Measurements from ENCODE around the gene BRIP1. TPM values are rescaled to one million over a fixed set of nuclear protein-coding genes. Genes with fewer than 3 reads are reported as not detected.
"Not testable (repeated sequence)": the region's sequence is repeated elsewhere in the genome, so short reads cannot be mapped to it uniquely, and the experiment has no call there.

Gene BRIP1
- total RNA-seq, 1 donor from 2014 or later = 18.1 TPM

- intact Hi-C loops (cut with micrococcal nuclease) = no loop called here
Measured at GRCh38 chr17:61832463-61832862, 30.9 kb downstream of the BRIP1 start.

- intact Hi-C loops (cut with micrococcal nuclease) = no loop called here
Measured at GRCh38 chr17:61831099-61831498, 32.2 kb downstream of the BRIP1 start.

GRCh38 chr17:61828694-61829093 lies 34.6 kb downstream of the BRIP1 start:
- intact Hi-C loops (cut with micrococcal nuclease) = no loop called here

- intact Hi-C loops (cut with micrococcal nuclease) = no loop called here
Measured at GRCh38 chr17:61827649-61828395, 35.5 kb downstream of the BRIP1 start.

GRCh38 chr17:61826866-61827265 lies 36.5 kb downstream of the BRIP1 start:
- intact Hi-C loops (cut with micrococcal nuclease) = not testable (repeated sequence)

- intact Hi-C loops (cut with micrococcal nuclease) = not testable (repeated sequence)
Measured at GRCh38 chr17:61826198-61826597, 37.1 kb downstream of the BRIP1 start.

- intact Hi-C loops (cut with micrococcal nuclease) = no loop called here
Measured at GRCh38 chr17:61825448-61826137, 37.7 kb downstream of the BRIP1 start.

- intact Hi-C loops (cut with micrococcal nuclease) = no loop called here
Measured at GRCh38 chr17:61822326-61823285, 40.7 kb downstream of the BRIP1 start.

- intact Hi-C loops (cut with micrococcal nuclease) = no loop called here
Measured at GRCh38 chr17:61821655-61822054, 41.7 kb downstream of the BRIP1 start.

GRCh38 chr17:61819265-61819664 lies 44.1 kb downstream of the BRIP1 start:
- intact Hi-C loops (cut with micrococcal nuclease) = not testable (repeated sequence)

GRCh38 chr17:61818225-61818624 lies 45.1 kb downstream of the BRIP1 start:
- intact Hi-C loops (cut with micrococcal nuclease) = no loop called here

GRCh38 chr17:61817452-61817851 lies 45.9 kb downstream of the BRIP1 start:
- intact Hi-C loops (cut with micrococcal nuclease) = no loop called here

GRCh38 chr17:61816538-61816937 lies 46.8 kb downstream of the BRIP1 start:
- intact Hi-C loops (cut with micrococcal nuclease) = no loop called here

GRCh38 chr17:61815863-61816503 lies 47.3 kb downstream of the BRIP1 start:
- intact Hi-C loops (cut with micrococcal nuclease) = no loop called here

- intact Hi-C loops (cut with micrococcal nuclease) = no loop called here
Measured at GRCh38 chr17:61814485-61814884, 48.8 kb downstream of the BRIP1 start.

- intact Hi-C loops (cut with micrococcal nuclease) = no loop called here
Measured at GRCh38 chr17:61813211-61813610, 50.1 kb downstream of the BRIP1 start.

- intact Hi-C loops (cut with micrococcal nuclease) = no loop called here
Measured at GRCh38 chr17:61812747-61813146, 50.6 kb downstream of the BRIP1 start.

- intact Hi-C loops (cut with micrococcal nuclease) = no loop called here
Measured at GRCh38 chr17:61809816-61810392, 53.4 kb downstream of the BRIP1 start.

GRCh38 chr17:61808442-61808841 lies 54.9 kb downstream of the BRIP1 start:
- intact Hi-C loops (cut with micrococcal nuclease) = no loop called here

- intact Hi-C loops (cut with micrococcal nuclease) = no loop called here
Measured at GRCh38 chr17:61806936-61807335, 56.4 kb downstream of the BRIP1 start.

All from T-helper 1 cell treated with Interleukin-12 subunit alpha and Interleukin-12 subunit beta and Interleukin-4 antibody, amounts not matched to agents 30 ng/mL and 1 ng/mL, for 36 hours (primary cell).